Endothelial cell of umbilical vein (primary cell): ENCODE results near the gene DOLK. TPM values are rescaled to one million over a fixed set of nuclear protein-coding genes. Genes with fewer than 3 reads are reported as not detected.

Source experiments
- BruUV-seq: library from RNA; stranded (reverse); fragments of 400-500 nt; replicated peaks from 2 replicates; lab custom pipeline; 2021; lab: Mats Ljungman, UMichigan
- CTCF ChIA-PET: fragments of 300-600, 350-600 bp; sonication (Branson Sonifier 250); formaldehyde crosslinking; loops from one replicate; lab custom pipeline; 2021; ENCODE audit warnings: antibody characterized with exemption, inconsistent platforms; lab: Charles Lee
- POLR2A ChIA-PET: fragments of 300-600, 350-600 bp; sonication (Branson Sonifier 250); formaldehyde crosslinking; loops from one replicate; lab custom pipeline; 2021; ENCODE audit warnings: antibody characterized with exemption, inconsistent platforms; lab: Charles Lee
- DNase-seq: peaks from one replicate; pipeline ENCODE4 v3.0.0-alpha.2; 2011; ENCODE audit warnings: low read depth, low spot score
- FAIRE-seq: peaks from 2 replicates; lab custom pipeline; 2011; peaks lifted over from hg19 to GRCh38; lab: Jason Lieb, UNC
- H2AFZ ChIP-seq: 2 replicates; pipeline ENCODE4 v1.6.0; 2012; ENCODE audit warnings: low read depth, low read length, control low read depth, inconsistent platforms
- H3K27ac ChIP-seq: 2 replicates; pipeline ENCODE4 v1.5.1; 2011; ENCODE audit warnings: low read depth, mild to moderate bottlenecking, control low read depth, low read length, moderate library complexity; ENCODE audit not compliant: insufficient read depth
- H3K27me3 ChIP-seq, 2 experiments: 2 replicates each; pipeline versions ENCODE4 v1.6.0 to v1.6.1; 2011; ENCODE audit warnings: low read length in 2 of 2, mixed read lengths in 1 of 2; ENCODE audit not compliant: control insufficient read depth in 2 of 2, insufficient read depth in 2 of 2
- H3K36me3 ChIP-seq, 2 experiments: 2 replicates in 1 of 2; 3 replicates in 1 of 2; pipeline ENCODE4 v1.5.1; 2011; ENCODE audit warnings: low read length in 2 of 2, mild to moderate bottlenecking in 1 of 2, moderate library complexity in 1 of 2; ENCODE audit not compliant: control insufficient read depth in 2 of 2, insufficient read depth in 2 of 2; ENCODE audit errors: extremely low read depth in 1 of 2
- H3K4me1 ChIP-seq: 3 replicates; pipeline ENCODE4 v1.5.1; 2011; ENCODE audit warnings: mild to moderate bottlenecking, low read length; ENCODE audit not compliant: control insufficient read depth, insufficient read depth; ENCODE audit errors: extremely low read depth
- H3K4me2 ChIP-seq: 2 replicates; pipeline ENCODE4 v1.6.1; 2011; ENCODE audit warnings: low read length, control low read depth, mixed read lengths; ENCODE audit not compliant: insufficient read depth
- H3K4me3 ChIP-seq, 3 experiments: fragments of 200-600 bp in 1 of 3; sonication (generic), shearing (Covaris generic) in 1 of 3; replicated peaks in 1 of 3; 2 replicates each; pipeline ENCODE4 v1.5.1; 2011 to 2016; ENCODE audit warnings: control low read depth in 3 of 3, low read length in 3 of 3, mild to moderate bottlenecking in 2 of 3, inconsistent platforms in 1 of 3, low read depth in 1 of 3, moderate library complexity in 1 of 3; ENCODE audit not compliant: insufficient read depth in 1 of 3
- H3K79me2 ChIP-seq: 2 replicates; pipeline ENCODE4 v1.6.0; 2012; ENCODE audit warnings: low read length, inconsistent platforms; ENCODE audit not compliant: control insufficient read depth, insufficient read depth
- H3K9ac ChIP-seq: replicated peaks from 2 replicates; pipeline ENCODE3; 2011; ENCODE audit warnings: low read length, control low read depth; ENCODE audit not compliant: insufficient read depth; ENCODE audit errors: extremely low read depth
- H3K9me1 ChIP-seq: replicated peaks from 3 replicates; pipeline ENCODE4 v1.6.0; 2011; ENCODE audit warnings: mild to moderate bottlenecking, low read length; ENCODE audit not compliant: control insufficient read depth, insufficient read depth; ENCODE audit errors: extremely low read depth
- H3K9me3 ChIP-seq: replicated peaks from 2 replicates; pipeline ENCODE4 v1.5.1; 2012; ENCODE audit warnings: low read length, inconsistent platforms; ENCODE audit not compliant: control insufficient read depth, insufficient read depth
- H4K20me1 ChIP-seq: replicated peaks from 2 replicates; pipeline ENCODE3; 2011; ENCODE audit warnings: mild to moderate bottlenecking, low read length; ENCODE audit not compliant: control insufficient read depth, insufficient read depth; ENCODE audit errors: extremely low read depth
- EZH2 ChIP-seq: IDR thresholded peaks from 2 replicates; pipeline ENCODE4 v1.6.1; 2012; ENCODE audit warnings: borderline replicate concordance, low read depth, mild to moderate bottlenecking, moderate library complexity, low read length, inconsistent platforms; ENCODE audit not compliant: severe bottlenecking
- FOS ChIP-seq: IDR thresholded peaks from 2 replicates; pipeline ENCODE4 v1.6.1; 2011; ENCODE audit warnings: mild to moderate bottlenecking, low read length, moderate library complexity, borderline replicate concordance; ENCODE audit not compliant: insufficient read depth
- GATA2 ChIP-seq: IDR thresholded peaks from 2 replicates; pipeline ENCODE4 v1.7.0; 2011; ENCODE audit warnings: low read depth, mild to moderate bottlenecking, moderate library complexity, mixed read lengths, low read length; ENCODE audit not compliant: insufficient read length, insufficient read depth
- JUN ChIP-seq: IDR thresholded peaks from 2 replicates; pipeline ENCODE4 v1.6.1; 2011; ENCODE audit warnings: borderline replicate concordance, low read depth; ENCODE audit not compliant: insufficient read length, insufficient read depth
- MAX ChIP-seq: IDR thresholded peaks from 2 replicates; pipeline ENCODE4 v1.6.1; 2011; ENCODE audit not compliant: insufficient read depth, insufficient read length
- MYC ChIP-seq: IDR thresholded peaks from one replicate; pipeline ENCODE4 v1.6.1; 2011; ENCODE audit warnings: mild to moderate bottlenecking, low read depth, low read length
- POLR2A ChIP-seq: IDR thresholded peaks from 2 replicates; pipeline ENCODE4 v1.6.1; 2012; ENCODE audit warnings: low read depth, mild to moderate bottlenecking, control low read depth, low read length
- POLR2AphosphoS5 ChIP-seq: IDR thresholded peaks from 2 replicates; pipeline ENCODE4 v1.6.1; 2012; ENCODE audit warnings: low read depth, mild to moderate bottlenecking, control low read depth, low read length, moderate library complexity; ENCODE audit not compliant: insufficient read depth
- dilution Hi-C: fragments of 300-500 bp; cut with MboI; formaldehyde crosslinking; loops from one replicate; pipeline ENCODE4 v1.15.0; 2019; ENCODE audit warnings: low sequenced_read_pairs; ENCODE audit not compliant: extremely low pct_ligation_motif_present
- intact Hi-C: fragments of 100-400 bp; cut with micrococcal nuclease; formaldehyde crosslinking; loops from one replicate; pipeline ENCODE4 v1.10.0; 2022
- polyA plus RNA-seq, 4 experiments: library from polyadenylated mRNA; depleted of rRNA in 3 of 4; stranded (reverse) in 3 of 4; unstranded in 1 of 4; fragments of >200 nt; gene quantifications; 2 replicates each; pipeline versions ENCODE4 v1.2.1 to v1.2.3, GENCODE V29; 2011 to 2012; ENCODE audit warnings: missing spikeins in 1 of 4
- total RNA-seq: library from RNA; stranded (reverse); gene quantifications from 2 replicates; pipeline ENCODE4 v1.2.3, GENCODE V29; 2021
- TF ChIP-seq, protein P1 (sequence below), 2 donors: IDR thresholded peaks; 1 replicate in 1 of 2; 2 replicates in 1 of 2; pipeline ENCODE4 v1.5.1; 2011; ENCODE audit warnings: low read length in 2 of 2, mild to moderate bottlenecking in 2 of 2, moderate library complexity in 2 of 2, control low read depth in 1 of 2, inconsistent platforms in 1 of 2, low read depth in 1 of 2; ENCODE audit not compliant: insufficient read depth in 1 of 2; ENCODE audit errors: extremely low read depth in 1 of 2

The DOLK gene
- total and polyA plus RNA-seq, 2 donors (not counting 3 experiments of a cell fraction or from before 2014, with no cell fraction given), result 22.3 to 59.8 TPM

- dilution Hi-C loops, result no loop called here
- CTCF ChIA-PET, result interaction anchor here (0.7 to 2.8 kb wide), 3 partner anchors 8 to 184 kb away, joined by 3 to 7 read pairs (median 3); no protein-coding TSS in a partner anchor
Observed at GRCh38 chr9:128918921-128919320, 28.5 kb downstream of the DOLK start.

More at GRCh38 chr9:128918921-128919320, 28.5 kb downstream of the DOLK start:
- no peaks in the 10 kb centered on the region for H3K9me3 ChIP-seq
- no peaks in the 10 kb centered on the region for H3K27me3 ChIP-seq
- H3K9ac ChIP-seq, result no peak overlapping the region
- H3K79me2 ChIP-seq, result peaks cover 21% of the 10 kb centered on the region
- POLR2A ChIA-PET, result no interaction called here
- H3K4me1 ChIP-seq, result peaks cover 50% of the 10 kb centered on the region
- no peak overlapping the region for H3K4me3 ChIP-seq
- intact Hi-C loops, result no loop called here
- H3K36me3 ChIP-seq, result peaks cover 15 to 23% of the 10 kb centered on the region in 2 experiments
- no peaks in the 10 kb centered on the region for H3K9me1 ChIP-seq
- H3K4me2 ChIP-seq, result no peak overlapping the region
- FAIRE-seq (no peak), DNase-seq (no peak)
- H2AFZ ChIP-seq, result no peak overlapping the region
- TF ChIP-seq MYC (no peak), POLR2AphosphoS5 (no peak), MAX (no peak), JUN (no peak), EZH2 (no peak), POLR2A (no peak), GATA2 (no peak), FOS (no peak)
- TF ChIP-seq, protein P1, sequence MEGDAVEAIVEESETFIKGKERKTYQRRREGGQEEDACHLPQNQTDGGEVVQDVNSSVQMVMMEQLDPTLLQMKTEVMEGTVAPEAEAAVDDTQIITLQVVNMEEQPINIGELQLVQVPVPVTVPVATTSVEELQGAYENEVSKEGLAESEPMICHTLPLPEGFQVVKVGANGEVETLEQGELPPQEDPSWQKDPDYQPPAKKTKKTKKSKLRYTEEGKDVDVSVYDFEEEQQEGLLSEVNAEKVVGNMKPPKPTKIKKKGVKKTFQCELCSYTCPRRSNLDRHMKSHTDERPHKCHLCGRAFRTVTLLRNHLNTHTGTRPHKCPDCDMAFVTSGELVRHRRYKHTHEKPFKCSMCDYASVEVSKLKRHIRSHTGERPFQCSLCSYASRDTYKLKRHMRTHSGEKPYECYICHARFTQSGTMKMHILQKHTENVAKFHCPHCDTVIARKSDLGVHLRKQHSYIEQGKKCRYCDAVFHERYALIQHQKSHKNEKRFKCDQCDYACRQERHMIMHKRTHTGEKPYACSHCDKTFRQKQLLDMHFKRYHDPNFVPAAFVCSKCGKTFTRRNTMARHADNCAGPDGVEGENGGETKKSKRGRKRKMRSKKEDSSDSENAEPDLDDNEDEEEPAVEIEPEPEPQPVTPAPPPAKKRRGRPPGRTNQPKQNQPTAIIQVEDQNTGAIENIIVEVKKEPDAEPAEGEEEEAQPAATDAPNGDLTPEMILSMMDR (IDR thresholded peaks at IDR 0.05; ENCODE audit: extremely low read depth in 1 of 2, insufficient read depth in 1 of 2, low read depth in 1 of 2, low read length in 2 of 2), result no peak
- H4K20me1 ChIP-seq, result no peaks in the 10 kb centered on the region
- no TSS peak for BruUV-seq
- H3K27ac ChIP-seq, result no peak overlapping the region
